Hepatic stellate cell (primary cell): ENCODE results near the gene GIMAP1.

Experiments
- DNase-seq: peaks from one replicate; pipeline ENCODE4 v3.0.0; 2011; ENCODE audit warnings: low spot score

GIMAP1 gene

DNA sequence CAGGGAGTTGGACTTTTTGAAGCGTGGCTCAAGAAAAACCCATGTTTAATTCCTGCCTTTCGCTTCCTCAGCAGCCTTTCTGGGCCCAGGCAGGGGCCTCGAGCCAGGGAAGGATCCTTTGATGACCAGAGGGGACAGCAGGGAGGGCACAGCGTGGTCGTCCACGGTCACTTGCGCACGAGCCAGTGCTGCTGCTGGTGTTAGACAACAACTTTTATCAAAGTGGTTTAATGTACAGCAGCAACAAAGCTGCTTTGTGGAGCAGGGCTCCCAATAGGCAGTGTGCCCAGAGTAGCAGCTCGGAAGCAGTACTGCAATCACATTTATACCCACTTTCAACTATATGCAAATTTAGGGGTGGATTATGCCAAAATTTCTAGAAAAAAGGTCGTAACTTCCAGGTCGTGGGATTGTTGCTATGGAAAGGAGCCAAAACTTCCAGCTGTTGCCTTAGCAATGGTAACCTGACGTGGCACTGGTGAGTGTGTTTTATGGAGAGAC lies 6.1 kb downstream of the GIMAP1 start:
- DNase-seq: no peak

DNA sequence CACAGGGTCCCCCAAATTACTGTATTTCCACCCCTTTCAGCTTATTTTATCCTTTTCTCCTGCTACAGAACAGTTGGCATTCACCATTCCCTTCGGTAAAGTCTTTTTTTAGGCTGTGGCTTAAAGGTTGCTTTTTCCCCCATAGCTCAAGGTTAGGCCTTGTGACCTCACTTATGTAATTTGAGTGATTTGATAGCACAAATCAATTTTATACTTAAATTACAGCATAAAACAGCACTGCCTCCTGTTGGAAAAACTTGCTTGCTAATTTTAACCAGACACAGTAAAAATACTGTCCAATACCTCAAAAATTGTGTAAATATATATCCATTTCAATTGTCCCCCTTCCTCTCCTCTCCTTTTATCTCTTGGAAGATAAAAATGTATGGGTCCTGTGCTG lies 7.1 kb downstream of the GIMAP1 start:
- no peak for DNase-seq

DNA sequence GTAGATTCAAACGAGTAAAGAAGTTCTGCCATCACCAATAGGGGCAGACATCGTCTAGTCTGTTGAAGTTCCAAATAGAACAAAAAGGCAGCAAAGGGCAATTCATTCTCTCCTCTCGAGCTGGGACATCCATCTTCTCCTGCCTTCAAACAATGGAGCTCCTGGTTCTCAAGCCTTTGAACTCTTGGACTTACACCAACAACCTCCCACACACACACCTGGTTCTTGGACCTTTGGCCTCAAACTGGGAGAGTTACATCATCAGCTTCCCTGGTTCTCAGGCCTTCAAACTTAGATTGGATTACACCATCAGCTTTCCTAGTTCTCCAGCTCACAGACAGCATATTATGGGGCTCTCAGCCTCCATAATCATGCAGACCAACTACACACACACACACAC lies 11.0 kb downstream of the GIMAP1 start:
- DNase-seq: no peak

DNA sequence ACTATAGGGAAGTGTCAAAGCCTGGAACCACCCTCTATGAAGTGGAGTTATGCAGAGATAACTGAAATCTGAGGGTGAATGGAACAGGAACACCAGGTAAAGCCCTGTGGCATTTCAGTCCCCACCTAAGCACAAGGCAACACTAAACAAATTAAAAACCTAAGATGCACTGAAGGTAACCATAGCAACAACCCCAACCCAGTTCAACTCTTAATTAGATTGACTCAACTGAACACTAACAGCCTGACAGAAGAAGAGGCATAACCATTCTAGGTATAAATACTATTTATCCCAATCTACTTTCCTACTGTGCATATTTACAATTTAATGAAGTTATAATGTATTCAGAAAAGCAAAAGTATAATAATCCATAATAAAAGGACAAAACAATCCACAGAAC lies 11.6 kb downstream of the GIMAP1 start:
- DNase-seq: no peak

DNA sequence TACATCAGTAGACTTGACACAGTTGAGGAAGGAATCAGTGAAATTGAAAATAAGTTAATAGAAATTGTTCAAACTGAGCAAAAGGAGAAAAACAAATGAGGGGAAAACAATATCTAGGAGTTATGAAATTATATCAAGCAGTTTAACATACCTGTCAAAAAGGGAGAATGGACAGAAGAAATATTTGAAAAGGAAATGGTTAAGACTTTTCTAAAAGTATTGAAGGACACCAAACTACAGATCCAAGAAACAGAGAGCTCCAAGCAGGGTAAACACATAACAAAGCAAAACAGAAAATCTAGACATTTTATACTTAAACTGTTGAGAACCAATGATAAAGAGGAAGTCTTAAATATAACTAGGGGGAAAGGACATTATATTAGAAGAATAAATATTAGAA lies 12.2 kb downstream of the GIMAP1 start:
- no peak for DNase-seq

DNA sequence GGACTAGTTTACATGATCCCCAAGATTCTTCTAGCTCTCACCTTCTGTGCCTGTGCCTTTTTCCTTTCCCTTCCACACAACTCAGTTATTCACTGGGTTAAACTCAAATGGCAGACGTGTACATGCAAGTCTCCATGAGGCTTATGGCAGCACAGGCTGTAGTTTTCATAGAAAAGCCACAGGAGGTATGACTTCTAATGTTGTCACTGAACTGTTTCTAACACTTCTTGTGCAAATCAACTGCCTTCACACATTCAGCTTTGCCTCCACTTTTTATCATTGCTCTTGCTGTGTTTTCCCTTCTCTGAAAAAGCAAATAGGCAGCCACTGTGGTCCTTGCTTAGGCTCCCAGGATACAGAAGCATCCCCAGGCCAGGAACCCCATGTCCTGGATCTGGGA lies 15.5 kb downstream of the GIMAP1 start:
- no peak for DNase-seq

DNA sequence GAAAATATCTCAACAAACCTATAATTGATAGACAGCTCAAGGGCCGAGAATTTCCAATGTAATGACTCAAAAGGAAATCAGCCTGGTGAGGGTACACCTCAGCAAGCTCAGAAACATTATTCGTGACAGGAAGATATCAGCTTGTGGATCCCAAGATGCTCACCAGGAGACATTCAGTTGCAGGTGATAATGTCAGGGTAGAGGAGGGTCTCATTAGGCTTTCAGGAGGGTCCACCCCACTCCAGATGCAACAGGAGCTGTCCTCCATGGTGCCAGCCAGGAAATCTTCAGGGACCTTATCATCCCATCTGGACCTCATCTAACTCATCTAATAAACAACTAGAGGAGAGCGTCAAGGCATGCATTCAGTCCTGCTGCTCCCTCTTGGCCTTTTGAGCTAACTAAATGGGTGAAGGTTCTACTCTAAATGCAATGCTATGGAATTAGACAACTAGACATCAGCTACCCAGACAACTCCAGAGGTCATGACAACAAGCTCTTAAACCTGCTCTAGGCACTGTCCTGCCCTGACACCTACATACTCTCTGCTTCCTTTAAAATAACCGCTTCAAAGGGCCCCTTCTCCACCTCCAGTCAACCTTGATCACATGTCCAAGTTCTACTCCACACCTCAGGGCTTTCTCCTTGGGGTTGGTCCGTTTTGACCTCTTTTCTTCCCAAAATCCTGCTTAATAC lies 16.5 kb downstream of the GIMAP1 start:
- no peak for DNase-seq

DNA sequence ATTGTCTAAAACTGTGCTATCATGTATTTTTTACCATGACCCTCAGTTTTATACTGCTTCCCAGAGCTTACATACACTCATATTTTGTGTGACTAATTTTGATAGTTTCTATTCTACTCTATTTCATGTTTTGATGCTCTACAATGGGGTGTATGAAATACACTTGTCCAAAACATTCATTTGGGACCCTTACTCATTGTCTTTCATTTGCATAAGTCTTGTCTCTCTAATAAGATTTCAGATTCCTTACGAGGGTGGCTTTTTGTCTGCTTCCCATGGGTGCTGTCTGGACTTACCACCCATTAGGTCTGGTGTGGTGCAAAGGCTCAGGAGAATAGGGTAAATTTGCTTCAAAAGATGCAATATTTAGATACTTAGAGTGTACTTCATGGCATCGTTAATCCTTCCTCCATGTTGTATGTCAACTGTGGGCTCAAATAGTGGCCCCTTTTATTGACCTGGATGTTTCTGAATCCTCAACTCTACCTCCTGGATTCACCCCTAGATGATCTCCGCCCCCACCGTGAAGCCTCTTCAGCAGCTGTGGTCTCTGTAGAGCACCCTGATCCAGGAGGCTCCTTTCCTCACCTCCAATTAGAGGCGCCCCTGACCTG lies 17.2 kb downstream of the GIMAP1 start:
- DNase-seq: no peak

DNA sequence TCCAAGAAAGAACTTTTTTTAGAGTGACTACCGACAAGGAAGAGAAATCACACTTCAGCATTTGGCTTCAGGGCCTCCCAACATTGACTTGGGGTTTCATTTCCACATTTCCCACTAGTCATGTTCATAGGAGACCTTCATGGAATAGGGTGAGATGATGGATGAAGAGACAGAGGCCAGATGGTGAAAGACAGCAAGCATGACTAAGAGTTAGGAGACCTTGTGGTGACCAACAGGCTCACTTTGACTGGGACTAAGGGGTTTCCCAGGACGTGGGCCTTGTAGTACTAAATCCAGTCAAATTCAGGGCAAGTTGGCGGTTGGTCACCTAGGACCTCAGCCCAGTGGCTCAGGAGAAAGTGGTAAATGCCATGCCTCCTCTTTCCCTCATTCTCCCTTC lies 17.8 kb downstream of the GIMAP1 start:
- DNase-seq: no peak

DNA sequence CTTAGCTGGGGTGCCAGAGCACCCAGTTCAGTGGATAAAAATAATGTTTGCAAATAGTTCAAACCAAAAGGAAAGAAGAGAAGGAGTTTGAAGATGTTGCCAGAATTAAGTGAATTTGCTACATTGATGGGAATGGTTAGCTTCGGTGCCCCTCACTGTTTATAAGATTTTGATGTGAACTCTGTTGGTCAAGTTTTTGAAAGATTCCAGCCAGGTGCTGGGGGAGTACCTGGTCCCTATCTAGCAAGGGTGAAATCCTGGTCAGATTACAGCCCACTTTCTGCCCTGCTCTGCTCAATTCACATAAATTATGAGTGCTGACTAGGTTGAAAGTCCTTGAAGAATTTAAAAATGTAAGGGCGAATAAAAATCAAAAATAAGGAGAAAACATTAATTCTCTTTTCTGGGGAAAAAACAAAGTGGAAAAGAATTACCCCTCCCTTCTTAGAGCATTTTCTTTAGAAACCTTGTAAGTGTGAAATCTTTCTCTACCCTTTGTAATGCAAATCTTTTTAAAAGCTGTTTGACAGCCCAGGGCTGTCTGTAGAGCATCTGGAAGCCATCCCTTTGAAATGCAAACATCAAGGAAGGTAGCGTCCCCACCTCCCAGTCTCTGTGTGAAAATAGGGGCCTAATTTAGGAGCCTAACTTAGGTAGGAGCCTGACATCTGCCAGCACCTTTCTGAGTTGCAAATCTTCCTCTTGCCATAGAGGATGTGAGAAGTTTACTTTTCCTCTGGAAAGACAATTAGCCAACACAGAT lies 19.4 kb downstream of the GIMAP1 start:
- no peak for DNase-seq

DNA sequence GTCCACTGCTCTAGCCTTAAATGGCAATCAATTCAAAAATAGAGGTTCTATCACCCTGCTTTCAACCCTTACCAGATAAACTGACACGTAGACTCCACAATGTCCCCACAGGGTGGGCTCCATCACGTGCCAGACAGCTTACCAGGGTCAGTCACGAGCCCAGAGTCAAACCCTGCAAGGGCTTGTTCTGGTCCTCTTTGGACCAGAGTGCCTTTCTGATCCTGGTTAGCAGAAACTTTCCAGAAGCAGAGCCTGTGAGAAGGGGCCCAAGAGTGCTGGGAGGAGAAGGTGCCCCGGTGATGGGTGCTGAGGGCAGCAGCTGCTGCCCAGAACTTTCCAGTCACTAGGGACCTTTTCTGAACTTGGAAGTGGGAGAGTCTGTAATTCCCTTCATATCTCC lies 20.5 kb downstream of the GIMAP1 start:
- DNase-seq: no peak

DNA sequence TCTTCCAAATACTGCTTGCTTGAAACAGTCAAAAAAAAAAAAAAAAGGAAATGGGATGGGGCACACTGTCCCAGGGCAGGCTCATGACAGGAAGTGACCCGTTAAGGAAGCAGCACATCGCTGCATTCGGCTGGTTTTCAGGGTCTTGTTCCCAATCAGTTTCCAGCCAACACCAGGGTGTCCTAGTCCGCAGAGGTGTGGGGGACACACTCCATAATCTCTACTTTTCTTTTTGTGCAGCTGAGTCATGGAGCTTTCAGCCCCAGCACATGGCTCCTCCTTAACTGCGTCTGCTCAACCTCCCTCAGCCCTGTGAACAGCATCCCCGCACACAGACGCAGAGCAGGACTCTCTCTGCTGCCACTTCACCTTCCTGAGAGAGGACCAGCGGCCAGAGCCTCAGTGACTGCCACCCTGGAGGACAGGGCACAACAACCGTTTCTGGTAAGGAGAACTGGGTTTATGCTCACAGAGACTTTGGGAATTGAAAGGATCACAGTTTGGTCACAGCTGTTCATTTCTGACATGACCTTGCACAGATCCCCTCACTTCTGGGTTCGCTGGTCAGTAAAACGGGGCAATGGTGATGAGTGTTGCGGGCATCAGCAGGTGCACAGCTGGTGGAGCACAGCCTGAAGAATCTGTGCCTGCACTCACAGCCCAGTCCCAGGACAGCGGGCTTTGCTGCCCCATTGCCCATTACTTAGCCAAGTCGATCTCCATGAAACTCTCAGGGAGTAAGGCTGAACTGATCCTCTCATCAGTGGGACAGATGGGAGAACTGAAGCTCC lies 21.0 kb downstream of the GIMAP1 start, which contains the start of gene GIMAP5:
TSS of gene GIMAP5 (plus strand) at position 154 of the 791 bp plus-strand sequence. CDS start 3,467 bp downstream, outside the sequence.
- no peak for DNase-seq

DNA sequence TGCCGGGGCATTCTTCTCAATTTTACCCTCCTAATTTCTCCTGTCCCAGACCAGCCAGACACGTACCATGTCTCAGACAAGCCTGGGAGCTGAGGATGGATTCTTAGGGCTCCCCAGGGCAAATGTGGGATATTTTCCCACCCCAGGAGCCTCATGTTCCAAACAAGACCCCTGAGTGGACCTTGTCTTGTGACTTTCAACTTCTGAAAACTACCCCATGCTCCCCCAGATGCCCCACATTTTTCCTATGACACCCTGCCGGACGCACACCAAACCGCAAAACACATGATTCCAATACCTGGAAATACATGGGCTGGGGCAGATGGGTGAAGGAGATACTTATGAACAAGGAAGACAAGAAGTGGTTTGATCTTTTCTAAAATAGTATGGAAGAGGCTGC lies 21.7 kb downstream of the GIMAP1 start:
- DNase-seq: no peak

DNA sequence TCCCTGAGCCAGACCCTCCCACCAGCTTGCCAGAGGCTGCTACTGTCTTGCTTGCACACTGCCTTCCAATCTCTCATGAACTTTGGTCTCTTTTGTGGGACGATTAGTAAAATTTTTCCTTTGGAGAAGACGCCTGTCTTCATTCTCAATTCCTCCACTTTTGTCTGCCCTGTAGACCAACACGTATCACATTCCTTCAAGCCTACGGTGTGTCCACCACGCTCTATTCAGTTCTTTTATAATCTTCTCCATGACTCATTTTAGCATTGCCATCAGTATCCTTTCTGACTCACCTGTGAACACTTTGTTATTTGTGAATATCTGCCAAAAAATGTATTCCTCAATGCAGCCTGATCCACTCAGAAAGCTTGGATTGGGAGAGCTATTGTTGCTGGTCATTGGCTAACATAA lies 22.2 kb downstream of the GIMAP1 start:
- no peak for DNase-seq

DNA sequence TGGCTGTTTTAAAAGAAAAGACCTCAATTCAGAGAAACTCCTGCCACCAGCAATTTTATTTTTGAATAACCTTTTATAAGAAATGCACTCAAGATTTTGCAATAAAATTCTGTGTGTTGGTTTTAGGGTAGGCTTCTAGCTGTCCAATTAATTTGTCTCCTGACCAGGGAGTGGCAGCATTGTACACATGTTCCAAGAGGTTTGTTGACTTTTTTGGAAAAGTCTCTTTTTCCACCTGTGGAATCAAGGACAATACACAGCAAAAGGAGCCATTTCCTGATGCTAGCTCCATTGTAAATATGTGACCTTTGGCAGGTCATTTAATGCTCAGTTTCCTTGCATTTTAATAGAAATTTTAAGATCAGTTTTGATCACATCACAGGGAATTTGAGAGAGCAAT lies 22.6 kb downstream of the GIMAP1 start:
- no peak for DNase-seq

DNA sequence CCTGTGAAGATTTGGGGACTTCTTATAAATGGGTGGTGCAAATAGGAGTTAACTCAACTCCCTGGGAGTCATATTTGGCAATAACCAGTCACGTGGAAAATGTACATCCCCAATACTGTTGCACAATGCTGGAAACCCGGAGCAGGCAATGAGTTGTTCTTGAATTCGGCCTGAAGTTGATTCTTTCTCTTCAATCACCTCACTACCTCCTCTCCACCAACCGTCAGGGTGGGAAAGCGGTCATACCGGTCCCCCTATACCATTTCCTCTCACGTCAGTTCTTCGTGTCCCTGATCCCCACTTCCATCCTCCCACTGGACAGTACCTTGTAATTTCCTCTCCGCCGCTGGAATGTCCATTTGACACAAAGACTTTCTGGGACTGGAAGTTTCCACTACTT lies 23.6 kb downstream of the GIMAP1 start:
- no peak for DNase-seq

DNA sequence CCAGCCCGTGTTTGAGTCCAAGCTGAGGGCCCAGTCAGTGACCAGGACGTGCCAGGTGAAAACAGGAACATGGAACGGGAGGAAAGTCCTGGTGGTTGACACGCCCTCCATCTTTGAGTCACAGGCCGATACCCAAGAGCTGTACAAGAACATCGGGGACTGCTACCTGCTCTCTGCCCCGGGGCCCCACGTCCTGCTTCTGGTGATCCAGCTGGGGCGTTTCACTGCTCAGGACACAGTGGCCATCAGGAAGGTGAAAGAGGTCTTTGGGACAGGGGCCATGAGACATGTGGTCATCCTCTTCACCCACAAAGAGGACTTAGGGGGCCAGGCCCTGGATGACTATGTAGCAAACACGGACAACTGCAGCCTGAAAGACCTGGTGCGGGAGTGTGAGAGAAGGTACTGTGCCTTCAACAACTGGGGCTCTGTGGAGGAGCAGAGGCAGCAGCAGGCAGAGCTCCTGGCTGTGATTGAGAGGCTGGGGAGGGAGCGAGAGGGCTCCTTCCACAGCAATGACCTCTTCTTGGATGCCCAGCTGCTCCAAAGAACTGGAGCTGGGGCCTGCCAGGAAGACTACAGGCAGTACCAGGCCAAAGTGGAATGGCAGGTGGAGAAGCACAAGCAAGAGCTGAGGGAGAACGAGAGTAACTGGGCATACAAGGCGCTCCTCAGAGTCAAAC lies 26.0 kb downstream of the GIMAP1 start:
- DNase-seq: no peak

DNA sequence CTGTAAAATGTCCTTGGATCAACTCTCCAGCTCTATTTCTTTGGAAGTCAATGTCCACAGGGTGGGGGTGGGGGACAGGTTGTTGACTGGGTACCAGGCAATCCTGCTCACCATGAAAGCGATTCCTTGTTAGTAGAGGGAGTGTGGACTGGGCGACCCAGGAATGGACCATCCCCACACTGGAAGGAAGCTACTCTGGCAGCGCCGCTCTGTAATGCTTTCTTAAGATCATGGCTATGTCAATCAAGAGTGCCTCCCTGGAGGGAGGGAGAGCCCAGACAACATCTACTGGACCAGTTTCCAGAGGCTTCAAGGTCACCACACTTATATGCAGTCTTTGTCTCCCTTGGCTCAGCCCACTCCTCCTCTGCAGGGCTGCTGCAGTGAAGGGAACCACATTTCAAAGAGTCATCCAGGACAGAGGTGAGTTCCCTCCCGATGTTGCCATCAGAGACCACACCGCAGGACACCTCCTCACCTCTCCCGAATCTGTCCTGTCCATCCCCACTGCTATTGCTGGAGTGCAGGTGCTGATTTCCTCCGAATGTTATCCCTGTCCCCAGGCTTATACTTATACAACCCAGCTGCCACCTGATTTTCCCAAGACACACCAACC lies 27.7 kb downstream of the GIMAP1 start:
- no peak for DNase-seq

DNA sequence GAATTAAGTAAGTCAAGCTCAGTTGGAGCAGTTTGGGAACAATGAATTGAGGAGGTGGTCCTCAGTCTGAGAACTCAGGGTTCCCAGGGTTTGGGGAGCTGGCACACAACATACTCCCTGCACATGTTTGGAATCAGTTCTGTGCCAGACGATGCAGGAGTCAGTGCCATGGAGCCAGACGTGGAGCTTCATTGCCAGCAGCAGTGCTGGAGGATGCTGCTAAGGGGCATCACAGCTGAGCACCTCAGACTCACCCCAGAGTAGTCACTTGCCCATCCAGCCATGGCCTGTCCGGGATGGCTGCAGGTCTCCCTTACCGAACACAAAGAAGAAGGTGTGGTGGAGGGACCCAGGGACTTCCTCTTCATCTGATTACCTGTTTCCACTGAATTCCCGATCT lies 28.7 kb downstream of the GIMAP1 start:
- DNase-seq: no peak

DNA sequence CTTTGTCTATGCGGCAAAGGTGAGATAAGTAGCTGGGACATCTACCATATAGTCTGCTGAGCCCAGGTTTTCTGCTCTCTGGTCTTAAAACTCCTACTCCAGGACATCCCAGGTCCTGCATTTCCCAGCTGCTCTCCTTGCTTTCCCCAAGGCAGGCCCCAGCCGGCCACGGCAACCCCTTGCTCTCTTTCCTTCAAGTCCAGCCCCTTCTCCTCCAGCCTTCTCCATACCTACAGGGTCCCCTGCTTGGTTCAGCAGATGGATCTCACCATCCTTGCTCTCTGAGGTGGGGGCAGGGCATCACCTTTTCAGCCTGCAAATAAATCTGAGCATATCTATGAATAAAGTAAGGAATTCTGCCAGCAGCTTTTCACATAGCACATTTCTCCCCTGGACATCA lies 29.5 kb downstream of the GIMAP1 start:
- DNase-seq: no peak

DNA sequence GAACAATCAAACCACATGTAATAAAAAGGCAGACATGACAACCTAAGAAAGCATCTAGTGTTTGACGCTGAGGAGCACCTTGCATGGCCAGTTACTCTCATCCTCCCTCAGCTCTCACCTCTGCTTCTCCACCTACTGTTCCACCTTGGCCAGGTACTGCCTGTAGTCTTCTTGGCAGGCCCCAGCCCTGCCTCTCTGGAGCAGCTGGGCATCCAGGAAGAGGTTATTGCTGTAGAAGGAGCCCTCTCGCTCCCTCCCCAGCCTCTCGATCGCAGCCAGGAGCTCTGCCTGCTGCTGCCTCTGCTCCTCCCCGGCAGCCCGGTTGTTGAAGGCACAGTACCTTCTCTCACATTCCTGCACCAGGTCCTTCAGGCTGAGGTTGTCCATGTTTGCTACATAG lies 30.5 kb downstream of the GIMAP1 start:
- DNase-seq: no peak
